Measurements from ENCODE around the gene FOXB1.

FOXB1 gene

GRCh38 chr15:60021589-60022378 lies 17.7 kb downstream of the FOXB1 start:
- no peak for DNase-seq

- no peak for DNase-seq
Observed at GRCh38 chr15:60022379-60022741, 18.2 kb downstream of the FOXB1 start.

- DNase-seq, result no peak
Observed at GRCh38 chr15:60026555-60026954, 22.4 kb downstream of the FOXB1 start.

GRCh38 chr15:60035344-60035743 lies 31.2 kb downstream of the FOXB1 start:
- no peak for DNase-seq

- DNase-seq, result no peak
Observed at GRCh38 chr15:60039316-60039715, 35.2 kb downstream of the FOXB1 start.

GRCh38 chr15:60043744-60044435 lies 39.8 kb downstream of the FOXB1 start:
- DNase-seq, result no peak

- no peak for DNase-seq
Observed at GRCh38 chr15:60044636-60045270, 40.6 kb downstream of the FOXB1 start.

- no peak for DNase-seq
Observed at GRCh38 chr15:60047701-60048100, 43.6 kb downstream of the FOXB1 start.

GRCh38 chr15:60049948-60050347 lies 45.8 kb downstream of the FOXB1 start:
- no peak for DNase-seq

GRCh38 chr15:60052796-60053195 lies 48.7 kb downstream of the FOXB1 start:
- DNase-seq, result no peak

- DNase-seq, result no peak
Observed at GRCh38 chr15:60054472-60054871, 50.4 kb downstream of the FOXB1 start.

All from effector CD4-positive, alpha-beta T cell (primary cell).